Stimulated activated CD4-positive, alpha-beta T cell treated with anti-CD3 and anti-CD28 coated beads, TNF-alpha, amount 100 ng/mL, for 48 hours (primary cell): Measurements from ENCODE around the gene KRABD2.
"Not testable (repeated sequence)": the region's sequence is repeated elsewhere in the genome, so short reads cannot be mapped to it uniquely, and the experiment has no call there.

Experiments
- DNase-seq, 3 donors: peaks; one replicate each; pipeline ENCODE4 v3.0.0-alpha.2; 2020; ENCODE audit warnings: low read depth in 3 of 3

Gene KRABD2

GRCh38 chr17:8392674-8393469 lies 16.4 kb upstream of the KRABD2 start:
- DNase-seq: no peak

- no peak for DNase-seq
Measured at GRCh38 chr17:8392274-8392673, 15.8 kb upstream of the KRABD2 start.

- DNase-seq: no peak
Measured at GRCh38 chr17:8391711-8392110, 15.2 kb upstream of the KRABD2 start.

GRCh38 chr17:8387914-8388651 lies 11.6 kb upstream of the KRABD2 start:
- DNase-seq: no peak

GRCh38 chr17:8386841-8387240 lies 10.3 kb upstream of the KRABD2 start:
- no peak for DNase-seq

GRCh38 chr17:8384801-8385378 lies 8.4 kb upstream of the KRABD2 start:
- no peak for DNase-seq

- DNase-seq: peak; percentile 85 to 92 (median 87)
Measured at GRCh38 chr17:8383143-8383822, 6.8 kb upstream of the KRABD2 start, which contains the start of gene RPL26. RPL26 (minus strand) TSS chr17:8383193; CDS start chr17:8382310, 883 bp downstream.

- no peak for DNase-seq
Measured at GRCh38 chr17:8382880-8383142, 6.3 kb upstream of the KRABD2 start.

- DNase-seq: no peak
Measured at GRCh38 chr17:8382052-8382879, 5.8 kb upstream of the KRABD2 start.

- no peak for DNase-seq
Measured at GRCh38 chr17:8380049-8380448, 3.5 kb upstream of the KRABD2 start.

- DNase-seq: not testable (repeated sequence)
Measured at GRCh38 chr17:8378117-8378516, 1.6 kb upstream of the KRABD2 start.

- no peak for DNase-seq
Measured at GRCh38 chr17:8377422-8377821, 918 bp upstream of the KRABD2 start.

GRCh38 chr17:8375738-8376259 lies 705 bp downstream of the KRABD2 start:
- DNase-seq: no peak

- DNase-seq: not testable (repeated sequence)
Measured at GRCh38 chr17:8373856-8374255, 2.6 kb downstream of the KRABD2 start.

- DNase-seq: no peak
Measured at GRCh38 chr17:8372422-8372821, 4.1 kb downstream of the KRABD2 start.

- no peak for DNase-seq
Measured at GRCh38 chr17:8371786-8372185, 4.7 kb downstream of the KRABD2 start.

- DNase-seq: no peak
Measured at GRCh38 chr17:8369944-8370343, 6.6 kb downstream of the KRABD2 start.

GRCh38 chr17:8368193-8368592 lies 8.3 kb downstream of the KRABD2 start:
- no peak for DNase-seq

- DNase-seq: no peak
Measured at GRCh38 chr17:8366231-8366630, 10.3 kb downstream of the KRABD2 start.

- DNase-seq: no peak
Measured at GRCh38 chr17:8365143-8365542, 11.4 kb downstream of the KRABD2 start.

GRCh38 chr17:8362651-8363332 lies 13.7 kb downstream of the KRABD2 start:
- DNase-seq: no peak
